Esophagus squamous epithelium (tissue), 5 donors: ENCODE results near the gene CTNNA2. TPM values are rescaled to one million over a fixed set of nuclear protein-coding genes. Genes with fewer than 3 reads are reported as not detected.

Source experiments
- DNase-seq: peaks from one replicate; lab custom pipeline; 2025; lab: John Stamatoyannopoulos, UW
- H3K27ac ChIP-seq, 4 donors: fragments of 200-600 bp; sonication (generic); one replicate each; pipeline ENCODE4 v1.5.1; 2016 to 2019; ENCODE audit warnings: mild to moderate bottlenecking in 1 of 4
- H3K27me3 ChIP-seq, 4 donors: fragments of 200-600 bp; sonication (generic); 1 replicate in 3 of 4; 2 replicates in 1 of 4; pipeline versions ENCODE4 v1.5.1 to v1.6.0; 2017 to 2021; ENCODE audit warnings: antibody characterized with exemption in 1 of 4
- H3K36me3 ChIP-seq, 3 donors: fragments of 200-600 bp; sonication (generic); one replicate each; pipeline ENCODE4 v1.5.1; 2016 to 2019
- H3K4me1 ChIP-seq, 3 donors: fragments of 200-600 bp; sonication (generic); one replicate each; pipeline ENCODE4 v1.5.1; 2017 to 2019
- H3K4me3 ChIP-seq, 4 donors: fragments of 200-600 bp; sonication (generic); 1 replicate in 3 of 4; 2 replicates in 1 of 4; pipeline ENCODE4 v1.5.1; 2016 to 2019; ENCODE audit warnings: mild to moderate bottlenecking in 2 of 4, moderate library complexity in 1 of 4
- H3K9me3 ChIP-seq, 3 donors: fragments of 200-600 bp; sonication (generic); one replicate each; pipeline ENCODE4 v1.5.1; 2016 to 2019
- POLR2A ChIP-seq, 4 donors: fragments of 450-650 bp; IDR thresholded peaks; one replicate each; pipeline ENCODE4 v1.6.1; 2017; ENCODE audit warnings: antibody characterized with exemption in 4 of 4, mild to moderate bottlenecking in 4 of 4, moderate library complexity in 3 of 4
- WGBS, 2 donors: methylation state at CpG; one replicate each; pipeline ENCODE4 v1.1.5; 2018; 5-methylcytosine and 5-hydroxymethylcytosine counted together
- intact Hi-C: fragments of 100-400 bp; cut with DNase I; formaldehyde crosslinking; loops from one replicate; pipeline ENCODE4 v1.15.0; 2022
- total RNA-seq, 4 donors: library from RNA; depleted of rRNA; stranded (reverse); fragments of >200 nt; gene quantifications; one replicate each; pipeline ENCODE4 v1.1.0, GENCODE V29; 2016
- TF ChIP-seq, protein P1 (sequence below), 6 experiments: fragments of 450-650 bp in 4 of 6; fragments of 200-600 bp in 2 of 6; sonication (generic) in 2 of 6; IDR thresholded peaks; one replicate each; pipeline ENCODE4 v1.5.1; 2016 to 2019; ENCODE audit warnings: antibody characterized with exemption in 6 of 6, mild to moderate bottlenecking in 4 of 6, moderate library complexity in 4 of 6
- donor health status: DM: yes; HTN: yes; CAD: no.

CTNNA2 gene
- total RNA-seq, 4 donors from 2014 or later: not detected

DNA sequence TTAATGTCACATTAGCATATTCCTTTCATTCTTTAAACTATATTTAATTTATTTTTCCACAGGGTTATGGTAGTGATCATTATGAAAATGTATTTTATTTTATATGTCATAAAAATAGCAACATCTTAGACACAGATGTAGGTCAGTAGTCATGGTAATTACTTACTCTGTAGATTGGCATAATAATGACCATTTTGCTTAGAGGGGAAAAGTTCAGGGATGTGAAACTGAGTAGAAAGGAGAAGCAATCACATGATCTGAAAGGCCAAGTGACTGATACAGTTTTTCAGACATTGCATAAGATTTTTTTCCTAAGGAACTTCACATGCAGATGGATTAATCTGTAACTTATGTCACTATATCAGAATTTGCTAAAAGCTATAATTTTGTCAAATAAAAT, 286.9 kb downstream of the CTNNA2 start:
- Histone ChIP-seq H3K27ac (no peak overlapping the region), H3K9me3 (peaks cover 0 to 7% (median 0%) of the 10 kb centered on the region in 3 donors), H3K4me1 (no peaks in the 10 kb centered on the region), H3K4me3 (no peak overlapping the region), H3K36me3 (no peaks in the 10 kb centered on the region), H3K27me3 (no peaks in the 10 kb centered on the region)
- TF ChIP-seq, protein P1, sequence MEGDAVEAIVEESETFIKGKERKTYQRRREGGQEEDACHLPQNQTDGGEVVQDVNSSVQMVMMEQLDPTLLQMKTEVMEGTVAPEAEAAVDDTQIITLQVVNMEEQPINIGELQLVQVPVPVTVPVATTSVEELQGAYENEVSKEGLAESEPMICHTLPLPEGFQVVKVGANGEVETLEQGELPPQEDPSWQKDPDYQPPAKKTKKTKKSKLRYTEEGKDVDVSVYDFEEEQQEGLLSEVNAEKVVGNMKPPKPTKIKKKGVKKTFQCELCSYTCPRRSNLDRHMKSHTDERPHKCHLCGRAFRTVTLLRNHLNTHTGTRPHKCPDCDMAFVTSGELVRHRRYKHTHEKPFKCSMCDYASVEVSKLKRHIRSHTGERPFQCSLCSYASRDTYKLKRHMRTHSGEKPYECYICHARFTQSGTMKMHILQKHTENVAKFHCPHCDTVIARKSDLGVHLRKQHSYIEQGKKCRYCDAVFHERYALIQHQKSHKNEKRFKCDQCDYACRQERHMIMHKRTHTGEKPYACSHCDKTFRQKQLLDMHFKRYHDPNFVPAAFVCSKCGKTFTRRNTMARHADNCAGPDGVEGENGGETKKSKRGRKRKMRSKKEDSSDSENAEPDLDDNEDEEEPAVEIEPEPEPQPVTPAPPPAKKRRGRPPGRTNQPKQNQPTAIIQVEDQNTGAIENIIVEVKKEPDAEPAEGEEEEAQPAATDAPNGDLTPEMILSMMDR (IDR thresholded peaks at IDR 0.05): no peak
- no peak for TF ChIP-seq POLR2A (IDR thresholded peaks at IDR 0.05)
- DNase-seq: no peak
- intact Hi-C loops: no loop called here

GRCh38 chr2:79801082-79801481, 288.2 kb downstream of the CTNNA2 start:
- Histone ChIP-seq H3K4me1 (no peaks in the 10 kb centered on the region), H3K9me3 (peaks cover 0 to 7% (median 0%) of the 10 kb centered on the region in 3 donors), H3K27me3 (no peaks in the 10 kb centered on the region), H3K36me3 (no peaks in the 10 kb centered on the region), H3K4me3 (no peak overlapping the region), H3K27ac (no peak overlapping the region)
- no peak for DNase-seq
- intact Hi-C loops: no loop called here
- 38 to 59% methylated on average over 2 to 3 of the region's 3 CpGs for WGBS, 2 donors
- TF ChIP-seq POLR2A (IDR thresholded peaks at IDR 0.05): no peak
- TF ChIP-seq, protein P1 (IDR thresholded peaks at IDR 0.05): no peak

GRCh38 chr2:79817288-79817687, 304.4 kb downstream of the CTNNA2 start:
- H3K27me3 ChIP-seq: no peaks in the 10 kb centered on the region
- no peak overlapping the region for H3K4me3 ChIP-seq
- 48 to 79% methylated on average over 3 of the region's 4 CpGs for WGBS, 2 donors
- no peak overlapping the region for H3K27ac ChIP-seq
- no peaks in the 10 kb centered on the region for H3K36me3 ChIP-seq
- H3K9me3 ChIP-seq: no peaks in the 10 kb centered on the region
- TF ChIP-seq, protein P1 (IDR thresholded peaks at IDR 0.05): no peak
- TF ChIP-seq POLR2A (IDR thresholded peaks at IDR 0.05): no peak
- H3K4me1 ChIP-seq: no peaks in the 10 kb centered on the region
- intact Hi-C loops: no loop called here
- DNase-seq: no peak

GRCh38 chr2:79820281-79820680, 307.4 kb downstream of the CTNNA2 start:
- Histone ChIP-seq H3K9me3 (peaks cover 0 to 5% (median 0%) of the 10 kb centered on the region in 3 donors), H3K27ac (no peak overlapping the region), H3K4me1 (no peaks in the 10 kb centered on the region), H3K4me3 (no peak overlapping the region), H3K36me3 (no peaks in the 10 kb centered on the region), H3K27me3 (no peaks in the 10 kb centered on the region)
- TF ChIP-seq, protein P1 (IDR thresholded peaks at IDR 0.05): no peak
- TF ChIP-seq POLR2A (IDR thresholded peaks at IDR 0.05): no peak
- intact Hi-C loops: no loop called here
- DNase-seq: no peak
- 49 to 57% methylated on average over 4 of the region's 4 CpGs for WGBS, 2 donors

DNA sequence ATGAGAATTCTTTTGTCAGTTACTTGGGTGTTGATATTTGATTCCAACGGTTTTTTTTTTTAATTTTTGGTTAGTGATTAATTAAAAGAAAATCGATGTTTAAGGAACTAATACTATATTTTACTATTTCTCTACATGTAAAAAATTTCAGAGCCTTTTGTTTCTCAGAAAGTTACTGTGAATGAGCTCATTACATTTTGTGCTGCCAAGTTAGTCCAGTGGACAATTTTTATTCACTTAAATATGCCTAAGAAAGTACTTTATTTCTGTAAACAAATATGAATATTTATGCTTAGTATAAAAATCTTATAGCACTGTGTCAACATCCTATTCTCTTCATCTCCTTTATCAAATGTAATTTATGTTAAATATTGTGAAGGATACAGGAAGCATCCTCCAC, 309.3 kb downstream of the CTNNA2 start:
- Histone ChIP-seq H3K36me3 (no peaks in the 10 kb centered on the region), H3K4me1 (no peaks in the 10 kb centered on the region), H3K9me3 (peaks cover 0 to 5% (median 0%) of the 10 kb centered on the region in 3 donors), H3K4me3 (no peak overlapping the region), H3K27ac (no peak overlapping the region), H3K27me3 (no peaks in the 10 kb centered on the region)
- WGBS, 2 donors: 42 to 53% methylated on average over 2 of the region's 2 CpGs
- TF ChIP-seq POLR2A (IDR thresholded peaks at IDR 0.05): no peak
- TF ChIP-seq, protein P1 (IDR thresholded peaks at IDR 0.05): no peak
- intact Hi-C loops: no loop called here
- no peak for DNase-seq
